ENCODE measurements around the gene OR5AU1.
A peak's percentile ranks its signal among the peaks of the same experiment; 100 is the strongest.

The OR5AU1 gene

DNA sequence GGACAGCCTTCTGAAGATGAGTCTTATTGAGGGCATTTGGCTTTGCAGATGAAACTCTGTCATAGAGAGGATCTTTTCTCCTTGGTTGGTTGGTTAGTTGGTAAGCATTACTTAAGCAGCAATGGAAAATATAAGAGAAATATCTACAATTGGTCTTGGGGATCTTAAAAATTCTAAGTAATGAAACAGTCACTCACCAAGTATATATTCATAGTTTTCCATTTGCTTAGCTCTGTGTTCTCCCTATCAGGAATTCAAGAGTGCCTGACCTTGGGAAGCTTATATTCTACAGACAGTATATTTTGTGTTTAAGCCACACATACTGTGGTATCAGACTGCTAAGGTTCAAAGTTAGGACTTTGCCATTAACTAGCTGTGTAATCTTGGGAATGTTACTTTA is at the start of gene OR5AU1:
OR5AU1 (minus strand) TSS at position 101 of the 400 bp plus-strand sequence. CDS start 191 bp downstream, outside the sequence.
- no peak for DNase-seq (ENCODE audit: low read depth)

DNA sequence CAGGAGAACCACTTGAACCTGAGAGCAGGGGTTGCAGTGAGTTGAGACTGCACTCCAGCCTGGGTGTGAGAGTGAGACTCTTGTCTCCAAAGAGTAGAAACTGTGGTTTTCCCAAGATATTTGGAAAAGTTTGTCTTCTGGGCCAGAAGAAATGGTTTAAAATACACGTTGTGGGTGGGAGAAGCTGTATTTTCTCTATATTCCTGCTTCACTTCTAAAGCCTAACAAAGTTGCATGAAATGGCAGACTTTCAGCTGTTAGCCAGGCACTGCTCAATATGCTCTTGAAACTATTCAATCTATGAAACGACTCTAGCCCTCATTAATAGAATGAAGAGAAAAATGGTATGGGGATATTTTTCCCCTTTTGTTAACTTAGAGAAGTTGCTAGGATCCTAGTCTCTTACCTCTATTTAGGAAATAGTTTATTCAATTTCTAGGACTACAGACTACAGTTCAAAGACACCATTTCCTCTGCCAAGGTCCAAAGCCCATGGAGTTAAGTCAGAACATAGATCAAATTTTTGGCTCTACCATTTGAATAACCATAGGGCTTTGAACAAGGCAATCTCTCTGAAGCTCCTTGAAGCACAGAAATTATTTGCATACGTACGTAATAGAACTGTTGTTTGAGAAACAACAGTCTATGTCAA is 49.3 kb upstream of the OR5AU1 start:
- DNase-seq (ENCODE audit: low read depth), result no peak

DNA sequence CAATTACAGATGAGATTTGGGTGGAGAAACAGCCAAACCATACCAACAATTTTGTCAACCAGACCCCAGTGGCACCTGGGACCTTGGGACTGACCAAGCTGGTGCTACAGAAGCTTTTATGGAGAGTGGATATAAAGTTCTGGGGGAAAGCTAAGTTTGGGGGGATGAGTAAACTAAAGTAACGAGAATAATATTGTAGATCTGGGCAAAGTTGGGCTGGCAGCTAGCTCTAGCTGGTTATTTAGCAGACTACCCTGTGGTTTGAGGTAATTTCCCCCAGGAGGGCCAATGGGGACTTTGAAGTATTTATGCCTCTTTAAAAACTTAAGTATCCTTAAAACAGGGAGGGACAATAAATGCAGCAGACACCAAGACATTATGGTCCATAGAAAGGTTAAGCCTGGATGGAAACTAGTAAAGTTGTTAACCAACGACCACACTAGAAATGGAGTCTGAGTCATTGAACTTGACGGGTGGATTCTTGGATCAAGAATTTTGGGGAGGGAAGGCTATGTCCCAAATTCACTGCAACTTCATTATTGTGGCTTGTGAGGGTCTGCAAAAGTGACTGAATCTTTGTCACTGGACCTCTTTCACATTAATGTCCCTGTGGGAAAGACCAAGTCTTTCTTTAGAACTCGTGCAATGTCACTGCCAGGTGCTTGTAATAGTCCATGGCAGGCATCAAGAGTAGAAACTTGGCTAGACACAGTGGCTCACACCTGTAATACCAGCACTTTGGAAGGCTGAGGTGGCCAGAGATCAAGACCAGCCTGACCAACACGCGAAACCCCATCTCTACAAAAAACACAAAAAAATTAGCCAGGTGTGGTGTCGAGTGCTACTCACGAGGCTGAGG is 48.5 kb upstream of the OR5AU1 start:
- DNase-seq (ENCODE audit: low read depth), result no peak

DNA sequence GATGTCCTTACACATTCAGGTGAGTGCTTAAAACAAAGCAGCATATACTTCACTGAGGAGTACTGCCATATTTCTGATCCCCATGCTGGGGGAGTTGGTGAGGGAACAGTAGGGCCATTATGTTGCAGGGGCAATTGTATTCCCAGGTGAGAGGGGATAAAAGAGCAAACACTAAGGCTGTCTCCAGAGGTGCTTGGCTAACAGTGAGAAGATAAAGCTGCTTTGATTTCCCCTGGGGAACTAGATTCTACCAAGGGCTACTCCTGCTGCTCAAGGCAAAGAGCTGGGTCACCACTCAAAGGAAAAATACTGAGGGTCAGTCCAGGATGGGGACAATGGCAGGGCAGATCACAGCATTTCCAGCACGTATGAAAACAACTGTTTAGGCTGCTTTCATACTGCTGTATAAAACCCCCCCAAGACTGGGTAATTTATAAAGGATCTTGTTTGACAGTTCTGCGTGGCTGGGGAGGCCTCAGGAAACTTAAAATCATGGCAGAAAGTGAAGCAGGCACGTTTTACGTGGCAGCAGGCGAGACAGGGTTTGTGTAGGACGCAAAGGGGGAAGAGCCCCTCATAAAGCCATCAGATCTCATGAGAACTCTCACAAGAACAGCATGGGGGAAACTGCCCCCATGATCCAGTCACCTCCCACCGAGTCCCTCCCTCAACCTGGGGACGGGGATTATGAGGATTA is 47.8 kb upstream of the OR5AU1 start:
- no peak for DNase-seq (ENCODE audit: low read depth)

DNA sequence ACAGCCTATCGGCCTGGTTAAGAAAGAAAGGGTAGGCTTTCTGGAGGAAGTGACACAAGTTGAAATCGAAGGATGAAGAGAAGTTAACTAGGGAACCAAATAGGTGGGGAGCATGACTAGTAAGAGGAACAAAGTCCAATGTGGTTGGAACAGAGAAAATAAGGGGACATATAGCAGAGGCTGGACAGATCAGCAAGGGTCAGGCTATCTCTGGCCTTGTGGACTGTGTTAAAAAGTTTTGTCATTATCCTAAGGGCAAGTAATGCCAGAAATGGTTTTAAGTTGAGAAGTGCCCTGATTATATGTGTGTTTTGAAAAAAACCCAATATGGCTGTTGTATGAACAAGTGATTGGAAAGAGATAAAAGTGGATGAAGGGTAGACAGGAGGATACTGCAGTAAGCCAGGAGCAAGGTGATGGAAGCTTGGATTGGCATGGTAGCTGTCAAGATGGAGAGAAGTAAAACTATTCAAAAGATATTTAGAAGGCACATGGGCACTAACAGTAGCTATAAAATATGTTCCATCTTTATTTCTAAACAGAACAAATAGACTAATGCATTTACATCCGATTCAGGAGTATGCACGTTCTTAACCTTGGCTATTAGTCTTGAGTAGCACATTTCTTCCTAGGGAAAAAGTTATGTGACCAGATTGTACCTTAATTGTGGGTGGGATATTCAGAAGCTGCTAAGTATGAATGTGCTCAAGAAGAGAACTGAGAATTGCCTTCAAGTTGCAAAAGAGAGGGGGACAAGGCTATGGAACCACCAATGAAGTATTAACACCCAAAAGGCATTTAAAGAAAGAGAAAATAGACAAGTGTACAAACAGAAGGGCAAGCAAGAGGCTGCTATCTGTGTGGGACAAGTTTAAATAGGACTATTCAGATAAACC is 46.8 kb upstream of the OR5AU1 start:
- DNase-seq (ENCODE audit: low read depth), result no peak

DNA sequence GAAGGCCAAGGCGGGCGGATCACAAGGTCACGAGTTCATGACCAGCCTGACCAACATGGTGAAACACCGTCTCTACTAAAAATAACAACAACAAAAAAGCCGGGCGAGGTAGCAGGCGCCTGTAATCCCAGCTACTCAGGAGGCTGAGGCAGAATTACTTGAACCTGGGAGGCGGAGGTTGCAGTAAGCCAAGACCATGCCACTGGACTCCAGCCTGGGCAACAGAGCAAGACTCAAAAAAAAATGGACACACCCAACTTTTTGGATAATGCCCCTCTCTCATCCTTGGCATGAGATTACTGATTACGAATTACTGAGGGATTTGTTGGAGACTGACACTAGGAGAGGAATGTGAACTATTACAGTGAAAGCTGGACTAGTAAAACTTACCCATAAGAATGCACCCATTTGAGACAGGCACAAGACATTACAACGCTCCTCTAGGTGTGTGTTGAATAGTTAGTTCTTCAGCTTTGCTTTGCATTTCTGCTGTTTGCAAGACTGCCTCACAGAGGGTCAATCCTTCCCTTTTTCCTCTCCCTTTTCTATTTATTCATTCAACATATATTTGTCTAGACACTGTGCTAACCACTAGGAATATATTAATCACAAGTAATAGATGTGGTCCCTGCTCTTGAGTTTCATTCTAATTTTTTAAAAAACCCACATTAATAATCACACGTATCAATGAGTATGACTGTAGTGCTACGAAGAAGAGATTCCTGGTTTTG is 46.0 kb upstream of the OR5AU1 start:
- no peak for DNase-seq (ENCODE audit: low read depth)

DNA sequence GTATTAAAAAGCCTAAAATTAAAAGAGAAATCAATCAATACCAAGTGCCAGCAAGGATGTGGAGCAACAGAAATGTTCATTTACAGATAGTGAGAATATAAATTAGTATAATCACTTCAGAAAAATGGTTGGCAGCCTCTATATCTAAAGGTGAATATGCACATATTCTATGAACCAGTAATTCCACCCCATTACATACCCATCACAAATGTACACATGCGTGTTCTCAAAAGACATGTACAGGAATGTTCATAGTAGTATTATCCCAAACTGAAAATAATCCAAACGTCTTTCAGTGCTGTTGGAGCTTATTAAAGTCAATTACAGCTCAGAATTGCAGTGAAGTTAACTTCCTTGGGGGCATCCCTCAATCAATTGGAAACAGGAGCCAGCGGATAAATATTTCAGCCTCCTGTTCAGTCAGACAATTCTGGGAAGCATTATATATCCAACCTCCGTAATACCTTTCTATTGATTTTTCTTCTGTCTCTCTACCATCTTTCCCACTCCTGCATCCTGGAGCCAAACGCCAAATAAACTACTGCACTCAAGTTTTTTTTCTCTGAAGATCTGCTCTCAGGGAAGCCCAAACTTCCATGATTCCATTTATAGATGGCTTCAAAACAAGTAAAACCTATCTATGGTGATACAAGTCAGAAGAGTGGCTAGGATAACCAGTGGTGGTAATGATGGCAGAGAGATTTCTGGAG is 45.0 kb upstream of the OR5AU1 start:
- no peak for DNase-seq (ENCODE audit: low read depth)

DNA sequence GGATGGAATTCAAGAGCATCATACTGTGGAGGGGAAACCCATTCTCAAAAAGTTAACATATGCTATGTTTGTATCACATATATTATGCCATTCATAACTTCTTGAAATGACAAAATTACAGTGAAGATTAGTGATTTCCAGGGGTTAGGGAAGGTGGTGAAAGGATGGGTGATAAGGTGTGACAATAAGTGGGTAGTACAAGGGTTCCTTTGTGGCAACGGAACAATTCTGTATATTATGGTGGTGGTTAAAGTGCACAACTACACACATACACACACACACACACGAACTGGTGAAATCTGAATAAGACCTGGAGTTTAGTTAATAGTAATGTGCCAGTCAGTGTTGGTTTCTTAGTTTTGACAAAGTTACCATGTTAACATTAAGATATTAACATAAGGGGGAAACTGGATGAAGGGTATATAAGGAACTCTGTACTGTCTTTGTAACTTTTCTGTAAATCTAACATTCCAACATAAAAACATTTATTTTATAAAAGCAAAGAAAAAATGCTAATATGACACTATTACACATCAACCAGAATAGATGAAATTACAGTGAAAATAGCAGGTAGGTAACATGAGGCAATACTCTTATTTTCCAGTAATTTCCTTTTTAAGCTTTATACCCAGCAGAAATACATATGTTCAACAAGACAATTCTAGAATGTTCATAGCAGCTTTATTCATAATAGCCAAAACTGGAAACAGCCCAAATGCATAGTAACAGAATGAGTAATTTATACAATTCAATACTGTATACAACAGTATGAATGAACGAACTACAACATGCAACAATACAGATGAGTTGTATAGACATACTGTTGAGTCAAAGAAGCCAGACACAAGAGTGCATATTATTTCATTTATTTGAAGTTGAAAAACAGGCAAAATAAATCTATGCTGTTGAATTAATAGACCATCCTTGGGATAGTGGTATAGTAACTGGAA is 44.0 kb upstream of the OR5AU1 start:
- peak; percentile 63 for DNase-seq (ENCODE audit: low read depth)

DNA sequence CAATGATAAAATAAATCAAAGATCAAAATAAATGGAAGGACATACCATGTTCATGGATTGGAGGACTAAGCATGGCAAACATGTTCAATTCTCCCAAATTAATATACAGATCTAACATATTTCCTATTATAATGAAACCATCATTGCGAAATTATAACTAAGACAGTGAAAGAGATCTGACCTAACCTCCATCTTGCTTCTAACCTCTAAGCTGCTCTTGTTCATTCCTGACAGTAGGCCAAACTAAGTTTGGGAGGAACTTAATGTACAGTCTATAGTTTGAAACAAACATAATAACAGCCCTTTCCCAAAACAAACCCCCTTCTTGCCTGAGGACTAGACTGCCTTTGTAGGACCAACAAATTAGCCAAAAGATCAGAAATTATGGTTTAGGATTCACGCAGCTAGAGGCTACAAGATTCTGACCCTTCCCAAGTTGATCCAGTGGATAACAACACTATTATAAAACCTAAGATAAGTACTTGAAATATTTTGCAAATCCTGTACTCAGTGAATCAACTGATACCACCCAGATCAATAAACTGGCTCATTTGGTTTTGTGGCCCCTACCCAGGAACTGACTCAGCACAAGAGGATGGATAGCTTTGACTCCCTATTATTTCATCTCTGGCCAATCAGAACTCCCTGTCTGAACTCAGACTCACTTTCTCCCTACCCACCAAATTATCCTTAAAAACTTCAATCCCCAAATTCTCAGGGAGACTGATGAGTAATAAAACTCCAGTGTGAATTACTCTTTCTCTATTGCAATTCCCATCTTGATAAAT is 41.7 kb upstream of the OR5AU1 start:
- peak; percentile 36 for DNase-seq (ENCODE audit: low read depth)

DNA sequence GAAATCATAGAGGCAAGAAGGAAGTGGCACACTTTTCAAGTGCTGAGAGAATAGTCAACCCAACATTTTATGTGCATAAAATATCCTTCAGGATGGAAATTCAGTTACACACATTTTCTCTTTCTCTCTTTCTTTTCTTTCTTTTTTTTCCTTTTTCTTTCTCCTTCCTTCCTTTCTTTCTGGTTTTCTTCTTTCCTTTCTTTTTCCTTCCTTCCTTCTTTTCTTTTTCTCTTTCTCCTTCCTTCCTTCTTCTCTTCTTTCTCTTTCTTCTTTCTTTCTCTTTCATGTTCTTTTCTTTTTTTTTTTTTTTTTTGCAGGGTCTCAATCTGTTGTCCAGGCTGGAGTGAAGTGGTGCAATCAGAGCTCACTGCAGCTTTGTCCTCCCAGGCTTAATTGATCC is 38.7 kb upstream of the OR5AU1 start:
- no peak for DNase-seq (ENCODE audit: low read depth)

DNA sequence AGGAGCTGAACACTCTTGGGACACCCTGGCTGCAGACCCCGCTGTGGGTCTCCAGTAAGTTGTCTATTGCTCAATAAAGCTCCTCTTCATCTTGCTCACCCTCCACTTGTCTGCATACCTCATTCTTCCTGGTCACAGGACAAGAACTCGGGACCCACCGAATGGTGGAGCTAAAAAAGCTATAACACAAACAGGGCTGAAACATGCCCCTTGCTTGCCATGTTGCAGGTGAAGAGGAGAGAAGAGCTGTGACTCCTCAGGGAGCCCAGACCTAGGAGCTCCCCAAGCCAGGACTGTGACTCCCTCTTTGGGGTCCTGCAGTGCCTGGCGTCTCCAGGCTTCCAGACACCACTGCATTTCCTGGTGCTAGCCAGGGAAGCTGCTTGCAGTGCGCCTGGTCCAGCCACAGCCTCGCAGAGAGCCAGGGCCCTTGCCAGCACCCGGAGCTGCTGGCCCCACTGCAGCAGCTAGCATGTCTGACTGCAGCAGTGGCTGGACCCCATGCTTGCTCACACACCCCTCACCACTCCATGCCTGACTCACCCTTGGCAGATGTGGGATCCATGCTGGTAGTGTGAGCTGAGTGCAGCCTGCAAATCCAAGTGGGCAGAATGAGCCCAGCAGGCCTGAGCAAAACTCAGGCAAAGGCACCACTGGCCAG is 37.1 kb upstream of the OR5AU1 start:
- peak; percentile 37 for DNase-seq (ENCODE audit: low read depth)

DNA sequence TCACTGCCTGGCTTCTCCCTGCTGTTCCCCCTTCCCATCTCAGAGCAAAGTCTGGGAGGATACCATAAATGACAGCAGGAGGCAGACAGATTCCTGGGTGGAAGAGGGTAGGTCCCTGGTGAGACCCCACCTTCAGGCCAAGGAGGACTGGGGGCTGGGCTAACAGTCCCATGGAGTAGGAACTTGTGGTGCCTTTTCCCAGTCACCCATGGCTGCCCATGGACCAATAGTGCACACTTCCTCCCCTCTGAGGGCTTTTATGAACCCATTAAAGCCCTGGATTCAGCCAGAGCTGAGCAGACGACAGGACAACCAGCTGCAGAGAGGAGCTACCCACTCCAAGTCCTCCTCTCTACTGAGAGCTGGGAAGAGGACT is 36.6 kb upstream of the OR5AU1 start:
- DNase-seq (ENCODE audit: low read depth), result no peak

DNA sequence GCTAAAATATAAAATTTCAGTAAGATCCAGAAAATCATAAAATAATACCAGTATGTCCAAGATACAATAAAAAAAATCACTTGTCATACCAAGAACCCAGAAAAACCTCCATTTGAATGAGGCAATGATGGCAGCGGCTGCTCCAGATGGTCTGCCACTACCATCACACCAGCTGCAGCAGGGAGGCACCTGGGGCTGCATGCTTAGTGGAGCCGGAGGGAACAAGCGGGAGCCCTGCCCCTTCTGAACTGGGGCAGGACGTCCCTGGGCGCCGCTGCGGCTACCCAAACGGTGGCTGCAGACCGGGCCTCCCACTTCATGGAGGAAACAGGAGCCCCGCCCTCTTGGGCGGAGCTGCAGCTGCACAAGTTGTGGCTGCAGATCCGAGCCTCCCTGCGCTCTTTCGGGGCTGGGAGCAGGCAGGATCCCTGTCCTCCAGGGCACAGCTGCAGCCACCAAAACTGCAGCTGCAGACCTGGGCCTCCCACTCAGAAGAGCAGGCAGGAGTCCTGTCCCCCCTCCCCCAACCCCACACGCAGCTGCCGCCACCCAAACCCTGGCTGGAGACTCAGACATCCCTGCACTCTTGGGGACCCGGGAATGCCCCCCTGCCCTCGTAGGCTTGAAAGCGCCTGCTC is 36.1 kb upstream of the OR5AU1 start:
- peak; percentile 66 for DNase-seq (ENCODE audit: low read depth)

DNA sequence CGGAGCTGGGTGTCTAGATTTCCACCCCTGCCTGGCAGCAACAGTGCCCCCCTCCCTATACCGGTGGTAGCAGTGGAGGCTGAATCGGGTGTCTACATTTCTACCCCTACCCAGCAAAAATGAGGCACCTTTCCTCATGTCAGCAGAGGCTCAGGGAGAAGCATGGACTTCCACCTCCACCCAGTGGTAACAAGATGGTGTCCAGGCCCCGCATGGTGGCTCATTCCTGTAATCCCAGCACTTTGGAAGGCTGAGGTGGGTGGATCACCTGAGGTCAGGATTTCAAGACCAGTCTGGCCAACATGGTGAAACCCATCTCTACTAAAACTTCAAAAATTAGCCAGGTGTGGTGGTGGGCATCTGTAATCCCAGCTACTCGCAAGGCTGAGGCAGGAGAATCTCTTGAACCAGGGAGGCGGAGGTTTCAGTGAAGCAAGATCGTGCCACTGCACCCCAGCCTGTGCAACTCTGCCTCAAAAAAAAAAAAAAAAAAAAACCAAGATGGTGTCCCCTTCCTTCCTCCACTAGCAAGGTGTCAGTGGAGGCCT is 35.5 kb upstream of the OR5AU1 start:
- DNase-seq (ENCODE audit: low read depth), result no peak

DNA sequence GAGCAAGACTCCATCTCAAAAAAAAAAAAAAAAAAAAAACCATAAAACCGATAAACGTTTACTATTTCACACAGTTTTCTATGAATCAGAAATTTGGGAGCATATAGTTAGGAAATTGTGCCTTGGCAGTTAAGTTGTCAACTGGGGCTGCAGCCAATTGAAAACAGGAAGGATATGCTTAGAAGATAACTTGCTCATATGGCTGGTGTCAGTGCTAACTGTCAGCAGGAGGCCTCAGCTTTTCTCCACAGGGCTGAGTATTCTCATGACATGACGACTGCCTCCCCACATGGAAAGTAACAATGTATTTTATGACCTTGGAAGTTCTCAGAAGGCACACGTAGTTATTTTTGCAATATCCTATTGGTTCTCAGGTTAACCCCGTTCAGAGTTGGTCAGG is 29.6 kb upstream of the OR5AU1 start:
- DNase-seq (ENCODE audit: low read depth), result no peak

DNA sequence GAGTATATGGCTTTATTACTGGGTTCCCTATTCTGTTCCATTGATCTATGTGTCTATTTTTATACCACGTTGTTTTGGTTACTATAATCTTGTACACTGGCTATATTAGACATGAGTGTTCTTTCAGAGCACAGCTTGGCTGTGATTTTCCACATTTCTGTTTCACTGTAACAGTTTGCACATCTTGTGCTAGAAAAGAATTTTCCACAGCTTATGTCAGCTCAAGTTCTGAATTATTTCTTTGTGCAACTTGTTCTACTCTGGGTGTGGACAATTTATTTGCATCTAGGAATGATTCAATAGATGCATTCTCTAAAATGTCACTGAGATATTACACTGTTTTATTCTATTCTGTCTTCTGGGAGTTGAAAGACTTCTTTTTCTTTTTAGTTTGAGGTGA is 28.4 kb upstream of the OR5AU1 start:
- no peak for DNase-seq (ENCODE audit: low read depth)

DNA sequence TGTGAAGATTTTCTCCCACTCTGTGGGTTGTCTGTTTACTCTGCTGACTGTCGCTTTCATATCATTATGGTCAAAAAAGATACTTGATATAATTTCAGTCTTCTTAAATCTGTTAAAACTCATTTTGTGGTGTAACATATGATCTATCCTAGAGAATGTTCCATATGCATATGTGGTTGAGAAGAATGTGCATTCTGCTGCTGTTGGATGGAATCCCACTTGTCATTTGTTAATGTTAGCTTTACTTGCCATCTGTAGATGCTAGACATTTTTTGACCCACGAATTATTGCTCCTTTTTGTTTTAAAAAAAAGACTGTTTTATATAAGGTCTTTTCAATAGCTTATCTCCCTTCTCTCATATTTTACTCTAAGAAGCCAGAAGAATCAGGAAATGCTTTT is 26.3 kb upstream of the OR5AU1 start:
- no peak for DNase-seq (ENCODE audit: low read depth)

All from ELR (cell line).